ENCODE results near the gene CBY1.

DNA sequence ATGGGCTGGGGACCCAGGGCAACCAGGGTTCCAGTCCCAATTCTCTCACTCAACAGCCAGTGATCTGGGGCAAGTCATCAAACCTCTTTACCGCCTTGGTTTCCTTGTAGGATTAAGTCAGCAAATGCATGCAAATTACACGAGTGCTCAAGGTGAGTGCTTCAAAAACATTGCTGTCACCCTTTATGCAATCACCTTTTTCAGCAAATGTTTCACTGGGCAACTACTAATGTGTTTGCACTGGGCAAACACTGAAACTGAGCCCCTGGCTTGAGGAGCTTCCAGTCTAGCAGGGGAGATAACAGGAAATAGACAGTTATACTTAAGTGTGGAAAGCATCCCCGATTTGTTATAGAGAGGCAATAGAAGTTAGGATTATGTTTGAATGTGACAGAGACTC is 48.8 kb upstream of the CBY1 start:
- TF ChIP-seq POLR2A (IDR thresholded peaks at IDR 0.05; ENCODE audit: low read depth, low read length) (no peak), PAX5 (IDR thresholded peaks at IDR 0.05; ENCODE audit: insufficient read depth, low read length, severe bottlenecking) (no peak), POLR2AphosphoS5 (IDR thresholded peaks at IDR 0.05; ENCODE audit: low read depth, low read length) (no peak), TAF1 (IDR thresholded peaks at IDR 0.05; ENCODE audit: low read depth, low read length) (no peak)
